MM.1S (cell line): Measurements from ENCODE around the gene MALL.

ENCODE experiments used
- DNase-seq: peaks from one replicate; pipeline ENCODE4 v3.0.0-alpha.2; 2015
- H2AFZ ChIP-seq: fragments of 300-600 bp; sonication (generic); 2 replicates; pipeline ENCODE4 v1.6.0; 2016; ENCODE audit warnings: antibody characterized with exemption, low read length
- H3F3A ChIP-seq: fragments of 300-600 bp; sonication (generic); 2 replicates; pipeline ENCODE4 v1.6.1; 2016; ENCODE audit warnings: mild to moderate bottlenecking, antibody characterized with exemption, low read length, moderate library complexity, mixed read lengths; ENCODE audit not compliant: insufficient read depth
- H3K27ac ChIP-seq: fragments of 300-600 bp; sonication (generic); 2 replicates; pipeline ENCODE4 v1.5.1; 2016; ENCODE audit warnings: mild to moderate bottlenecking, low read length
- H3K27me3 ChIP-seq: fragments of 300-600 bp; sonication (generic); replicated peaks from 2 replicates; pipeline ENCODE4 v1.6.0; 2016; ENCODE audit warnings: low read length; ENCODE audit not compliant: insufficient read depth
- H3K36me3 ChIP-seq: fragments of 300-600 bp; sonication (generic); replicated peaks from 2 replicates; pipeline ENCODE4 v1.6.1; 2016; ENCODE audit warnings: mild to moderate bottlenecking, low read length, mixed read lengths; ENCODE audit not compliant: insufficient read depth
- H3K4me1 ChIP-seq: fragments of 300-600 bp; sonication (generic); 2 replicates; pipeline ENCODE4 v1.6.1; 2016; ENCODE audit warnings: low read length, mixed read lengths
- H3K4me2 ChIP-seq: fragments of 300-600 bp; sonication (generic); 2 replicates; pipeline ENCODE4 v1.6.0; 2016; ENCODE audit warnings: low read depth, low read length
- H3K4me3 ChIP-seq: fragments of 300-600 bp; sonication (generic); 2 replicates; pipeline ENCODE4 v1.5.1; 2016; ENCODE audit warnings: low read length, mixed read lengths
- H3K79me2 ChIP-seq: fragments of 300-600 bp; sonication (generic); 2 replicates; pipeline ENCODE4 v1.6.1; 2016; ENCODE audit warnings: mixed run types, low read length, mixed read lengths
- H3K9ac ChIP-seq: fragments of 300-600 bp; sonication (generic); 2 replicates; pipeline ENCODE4 v1.6.1; 2016; ENCODE audit warnings: low read length, mixed read lengths
- H3K9me2 ChIP-seq: fragments of 300-600 bp; sonication (generic); replicated peaks from 2 replicates; pipeline ENCODE4 v1.6.1; 2016; ENCODE audit warnings: mild to moderate bottlenecking, low read length, mixed read lengths; ENCODE audit not compliant: insufficient read depth
- H3K9me3 ChIP-seq: fragments of 300-600 bp; sonication (generic); replicated peaks from 2 replicates; pipeline ENCODE4 v1.6.1; 2016; ENCODE audit warnings: mild to moderate bottlenecking, low read length, mixed read lengths; ENCODE audit not compliant: insufficient read depth
- H4K20me1 ChIP-seq: fragments of 300-600 bp; sonication (generic); 2 replicates; pipeline ENCODE4 v1.6.1; 2016; ENCODE audit warnings: mild to moderate bottlenecking, low read length, moderate library complexity, mixed read lengths; ENCODE audit not compliant: insufficient read depth
- EZH2 ChIP-seq: fragments of 300-600 bp; sonication (generic); optimal IDR thresholded peaks from 2 replicates; pipeline ENCODE3; 2017; ENCODE audit warnings: low read depth, mild to moderate bottlenecking, antibody characterized with exemption, low read length, mixed read lengths
- EZH2phosphoT487 ChIP-seq: fragments of 300-600 bp; sonication (generic); IDR thresholded peaks from 2 replicates; pipeline ENCODE4 v1.6.1; 2018; ENCODE audit warnings: antibody characterized with exemption, low read length
- TF ChIP-seq, protein P1 (sequence below): fragments of 300-600 bp; sonication (generic); IDR thresholded peaks from 2 replicates; pipeline ENCODE4 v1.5.1; 2016; ENCODE audit warnings: antibody characterized with exemption, low read length, mixed read lengths

Gene MALL

DNA sequence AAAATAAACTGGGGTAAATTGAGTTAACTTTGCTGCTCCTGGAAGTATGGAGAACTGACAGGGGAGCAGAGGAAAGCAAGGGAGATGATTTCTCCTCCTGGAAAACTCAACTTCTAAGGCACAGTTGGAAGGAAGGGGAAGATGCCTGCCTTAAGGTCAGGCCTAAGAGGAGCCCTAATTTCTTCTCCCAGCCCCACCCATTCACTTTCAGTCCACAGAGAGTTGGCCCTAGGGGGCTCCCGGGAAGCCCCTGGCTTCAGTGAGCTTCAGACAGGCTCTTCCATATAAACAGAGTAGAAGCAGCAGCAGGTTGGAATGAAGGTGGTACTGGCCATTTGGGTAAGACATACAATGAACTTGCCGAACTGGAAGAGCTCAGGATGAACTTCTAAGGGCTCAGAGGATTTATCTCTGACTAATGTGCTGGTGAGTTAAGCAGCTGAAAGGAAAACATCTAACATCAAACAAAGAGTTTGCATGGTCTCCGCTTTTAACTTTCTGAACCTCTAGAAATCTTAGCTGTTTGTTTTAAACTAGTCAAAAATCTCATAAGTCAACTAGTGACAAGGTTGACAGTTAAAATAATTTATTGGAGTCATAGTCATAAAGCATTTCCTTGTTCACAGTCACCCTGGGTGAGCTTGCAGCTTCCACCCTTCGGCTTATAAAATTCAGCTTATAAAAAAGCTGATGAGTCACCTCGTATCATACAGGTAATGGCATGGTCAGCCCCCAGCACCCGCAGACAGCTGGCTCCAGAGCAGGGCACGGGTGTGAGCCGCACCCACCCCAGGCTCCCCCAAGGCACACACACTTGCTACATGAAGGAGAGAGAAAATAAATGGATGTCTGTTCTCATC is 9.8 kb downstream of the MALL start:
- Histone ChIP-seq H3K9me2 (no peaks in the 10 kb centered on the region), H3K4me3 (no peak overlapping the region), H3K27ac (no peak overlapping the region), H3K9ac (no peak overlapping the region), H3K4me2 (no peak overlapping the region), H4K20me1 (no peaks in the 10 kb centered on the region), H3K27me3 (no peaks in the 10 kb centered on the region), H3K9me3 (no peaks in the 10 kb centered on the region), H3F3A (no peaks in the 10 kb centered on the region), H3K4me1 (no peaks in the 10 kb centered on the region), H3K36me3 (no peaks in the 10 kb centered on the region), H2AFZ (no peak overlapping the region), H3K79me2 (no peaks in the 10 kb centered on the region)
- TF ChIP-seq EZH2 (no peak), EZH2phosphoT487 (no peak)
- TF ChIP-seq, protein P1, sequence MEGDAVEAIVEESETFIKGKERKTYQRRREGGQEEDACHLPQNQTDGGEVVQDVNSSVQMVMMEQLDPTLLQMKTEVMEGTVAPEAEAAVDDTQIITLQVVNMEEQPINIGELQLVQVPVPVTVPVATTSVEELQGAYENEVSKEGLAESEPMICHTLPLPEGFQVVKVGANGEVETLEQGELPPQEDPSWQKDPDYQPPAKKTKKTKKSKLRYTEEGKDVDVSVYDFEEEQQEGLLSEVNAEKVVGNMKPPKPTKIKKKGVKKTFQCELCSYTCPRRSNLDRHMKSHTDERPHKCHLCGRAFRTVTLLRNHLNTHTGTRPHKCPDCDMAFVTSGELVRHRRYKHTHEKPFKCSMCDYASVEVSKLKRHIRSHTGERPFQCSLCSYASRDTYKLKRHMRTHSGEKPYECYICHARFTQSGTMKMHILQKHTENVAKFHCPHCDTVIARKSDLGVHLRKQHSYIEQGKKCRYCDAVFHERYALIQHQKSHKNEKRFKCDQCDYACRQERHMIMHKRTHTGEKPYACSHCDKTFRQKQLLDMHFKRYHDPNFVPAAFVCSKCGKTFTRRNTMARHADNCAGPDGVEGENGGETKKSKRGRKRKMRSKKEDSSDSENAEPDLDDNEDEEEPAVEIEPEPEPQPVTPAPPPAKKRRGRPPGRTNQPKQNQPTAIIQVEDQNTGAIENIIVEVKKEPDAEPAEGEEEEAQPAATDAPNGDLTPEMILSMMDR = no peak
- DNase-seq = no peak

DNA sequence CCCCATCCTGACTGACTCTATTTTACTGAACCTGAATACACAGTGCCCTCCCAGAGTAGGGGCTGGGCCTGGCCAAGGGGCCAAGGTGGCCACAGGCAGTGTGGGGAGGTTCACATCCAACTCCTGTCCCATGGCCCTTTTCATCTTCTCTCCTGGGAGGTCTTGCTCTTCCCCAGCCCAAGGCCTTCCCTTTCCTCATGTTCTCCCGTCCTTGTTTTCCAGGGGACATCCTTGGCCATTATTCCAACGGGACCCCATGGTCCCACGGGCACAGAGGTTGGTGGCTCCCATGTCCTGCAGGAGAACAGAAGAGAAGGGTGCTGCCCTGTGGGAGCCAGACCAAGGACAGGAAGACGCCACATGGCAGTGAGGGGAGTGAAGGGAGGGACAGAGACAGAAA is 10.4 kb downstream of the MALL start:
- no peaks in the 10 kb centered on the region for H3K9me3 ChIP-seq
- H3K36me3 ChIP-seq = no peaks in the 10 kb centered on the region
- H3K4me3 ChIP-seq = no peak overlapping the region
- no peak for DNase-seq
- no peaks in the 10 kb centered on the region for H3F3A ChIP-seq
- no peak overlapping the region for H3K27ac ChIP-seq
- no peaks in the 10 kb centered on the region for H3K9me2 ChIP-seq
- no peaks in the 10 kb centered on the region for H3K27me3 ChIP-seq
- no peaks in the 10 kb centered on the region for H4K20me1 ChIP-seq
- H3K4me1 ChIP-seq = no peaks in the 10 kb centered on the region
- TF ChIP-seq EZH2 (no peak), EZH2phosphoT487 (no peak)
- TF ChIP-seq, protein P1 = no peak
- H3K9ac ChIP-seq = no peak overlapping the region
- H3K4me2 ChIP-seq = no peak overlapping the region
- H3K79me2 ChIP-seq = no peaks in the 10 kb centered on the region
- H2AFZ ChIP-seq = no peak overlapping the region

DNA sequence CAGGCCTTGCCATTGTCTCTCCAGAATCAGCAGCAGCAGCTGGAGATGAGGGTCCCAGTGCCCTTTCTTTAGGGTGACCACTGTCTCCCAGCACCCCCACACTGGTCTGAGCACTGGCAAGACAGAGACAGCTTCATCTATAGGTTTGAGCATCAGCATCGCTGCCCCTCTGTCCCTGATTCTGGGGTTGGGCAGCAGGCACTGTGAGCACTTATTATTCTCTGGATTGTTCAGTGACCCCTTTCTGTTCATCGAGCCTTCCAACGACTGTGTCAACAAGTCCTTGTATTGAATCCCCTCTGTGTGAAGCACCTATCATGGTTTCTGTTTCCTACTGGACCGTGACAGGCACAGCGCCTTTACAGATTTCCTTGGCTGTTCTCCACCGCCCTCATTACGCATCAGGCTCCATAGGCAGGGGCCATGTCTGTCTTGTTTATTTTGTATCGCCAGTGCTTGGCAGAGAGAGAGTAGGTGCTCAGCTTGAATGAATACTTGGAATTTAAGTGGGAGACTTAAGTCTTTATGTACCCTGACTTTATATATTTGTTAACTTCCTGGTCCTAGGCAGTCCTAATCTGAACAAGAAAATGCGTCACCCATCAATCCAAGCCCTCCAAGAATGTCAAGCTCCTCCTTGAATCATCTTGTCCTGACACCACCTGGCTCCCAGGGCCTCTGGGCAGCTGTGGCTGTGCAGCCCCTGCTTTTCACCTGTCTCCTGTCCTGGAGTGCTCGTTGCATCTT is 11.4 kb downstream of the MALL start:
- no peaks in the 10 kb centered on the region for H3K4me1 ChIP-seq
- H3K9me3 ChIP-seq = no peaks in the 10 kb centered on the region
- H3K79me2 ChIP-seq = no peaks in the 10 kb centered on the region
- H3K36me3 ChIP-seq = no peaks in the 10 kb centered on the region
- H3K27ac ChIP-seq = no peak overlapping the region
- no peak overlapping the region for H3K4me2 ChIP-seq
- H2AFZ ChIP-seq = no peak overlapping the region
- no peak for TF ChIP-seq EZH2phosphoT487
- no peak for TF ChIP-seq EZH2
- no peak for DNase-seq
- no peak overlapping the region for H3K9ac ChIP-seq
- H3K4me3 ChIP-seq = no peak overlapping the region
- no peaks in the 10 kb centered on the region for H3K27me3 ChIP-seq
- H4K20me1 ChIP-seq = no peaks in the 10 kb centered on the region
- H3K9me2 ChIP-seq = no peaks in the 10 kb centered on the region
- H3F3A ChIP-seq = no peaks in the 10 kb centered on the region
